ENCODE data around the gene CD7. TPM values are rescaled to one million over a fixed set of nuclear protein-coding genes. Genes with fewer than 3 reads are reported as not detected.

Gene CD7
- total and polyA plus RNA-seq, 2 donors (not counting 1 experiment from before 2014, with no cell fraction given) = 0.67 to 1.3 TPM

GRCh38 chr17:82344175-82344907, 26.9 kb upstream of the CD7 start:
- H3K36me3 ChIP-seq (replicated peaks in 1 of 2; ENCODE audit: control extremely low read depth in 1 of 2, control insufficient read depth in 1 of 2, extremely low read depth in 1 of 2, insufficient read depth in 2 of 2, low read length in 1 of 2) = no peaks in the 10 kb centered on the region
- H3K4me2 ChIP-seq (replicated peaks; ENCODE audit: low read depth, low read length, poor library complexity, severe bottlenecking) = no peak overlapping the region
- no peaks in the 10 kb centered on the region for H3K9me3 Mint-ChIP-seq (ENCODE audit: insufficient read depth)
- no peak overlapping the region for H2AFZ ChIP-seq (ENCODE audit: insufficient read depth, low read depth, low read length, poor library complexity, severe bottlenecking)
- TF ChIP-seq EZH2 (IDR thresholded peaks at IDR 0.05; ENCODE audit: borderline replicate concordance, insufficient read depth, low read depth, low read length, poor library complexity, severe bottlenecking) = no peak
- no peak overlapping the region for H3K27ac Mint-ChIP-seq
- H3K79me2 ChIP-seq (ENCODE audit: control insufficient read depth, insufficient read depth, low read length) = no peaks in the 10 kb centered on the region
- WGBS (ENCODE audit: insufficient coverage) = 76% methylated on average over 20 of the region's 24 CpGs
- H3K27ac ChIP-seq (ENCODE audit: low read length in 2 of 2) = no peak overlapping the region
- peaks cover 0 to 14% (median 0%) of the 10 kb centered on the region in 4 experiments for H3K27me3 ChIP-seq (replicated peaks in 1 of 4; ENCODE audit: control extremely low read depth in 1 of 4, control insufficient read depth in 3 of 4, insufficient read depth in 4 of 4, low read length in 3 of 4)
- no peak overlapping the region for H3K4me3 ChIP-seq (ENCODE audit: control extremely low read depth in 1 of 5, extremely low read depth in 1 of 5, insufficient read depth in 1 of 5, low read depth in 2 of 5, low read length in 4 of 5)
- ATAC-seq (ENCODE audit: low read depth) (no peak), DNase-seq (no peak)
- intact Hi-C loops (cut with micrococcal nuclease) = no loop called here
- ChIA-PET CTCF (interaction anchor here (0.7 to 1.7 kb wide), 4 partner anchors 9 to 209 kb away, joined by 3 to 6 read pairs (median 3); no protein-coding TSS in a partner anchor), POLR2A (no interaction called here)
- H3K9me3 ChIP-seq (ENCODE audit: control extremely low read depth in 1 of 3, control insufficient read depth in 2 of 3, insufficient read depth in 1 of 3, low read length in 2 of 3) = peaks cover 0 to 5% (median 0%) of the 10 kb centered on the region in 3 donors
- H3K27me3 Mint-ChIP-seq = peaks cover 11% of the 10 kb centered on the region
- H3K9ac ChIP-seq (ENCODE audit: low read length) = no peak overlapping the region
- H3K4me3 Mint-ChIP-seq = no peak overlapping the region
- H3K4me1 Mint-ChIP-seq = peaks cover 6% of the 10 kb centered on the region
- H4K20me1 ChIP-seq (ENCODE audit: control insufficient read depth, insufficient read depth, low read length, poor library complexity, severe bottlenecking) = no peaks in the 10 kb centered on the region
- H3K4me1 ChIP-seq (ENCODE audit: control insufficient read depth in 2 of 2, insufficient read depth in 2 of 2, low read length in 2 of 2) = peaks cover 4% of the 10 kb centered on the region in 2 donors

GRCh38 chr17:82343560-82343959, 26.2 kb upstream of the CD7 start:
- ChIA-PET CTCF (interaction anchor here (0.7 to 1.7 kb wide), 3 partner anchors 9 to 210 kb away, joined by 3 to 6 read pairs (median 3); no protein-coding TSS in a partner anchor), POLR2A (no interaction called here)
- H3K4me1 ChIP-seq (ENCODE audit: control insufficient read depth in 2 of 2, insufficient read depth in 2 of 2, low read length in 2 of 2) = peaks cover 4% of the 10 kb centered on the region in 2 donors
- H4K20me1 ChIP-seq (ENCODE audit: control insufficient read depth, insufficient read depth, low read length, poor library complexity, severe bottlenecking) = no peaks in the 10 kb centered on the region
- H3K9ac ChIP-seq (ENCODE audit: low read length) = no peak overlapping the region
- intact Hi-C loops (cut with micrococcal nuclease) = no loop called here
- peaks cover 13% of the 10 kb centered on the region for H3K27me3 Mint-ChIP-seq
- H3K4me3 Mint-ChIP-seq = no peak overlapping the region
- H3K27ac Mint-ChIP-seq = no peak overlapping the region
- DNase-seq (no peak), ATAC-seq (ENCODE audit: low read depth) (no peak)
- no peaks in the 10 kb centered on the region for H3K9me3 Mint-ChIP-seq (ENCODE audit: insufficient read depth)
- H3K79me2 ChIP-seq (ENCODE audit: control insufficient read depth, insufficient read depth, low read length) = no peaks in the 10 kb centered on the region
- peaks cover 0 to 5% (median 0%) of the 10 kb centered on the region in 3 donors for H3K9me3 ChIP-seq (ENCODE audit: control extremely low read depth in 1 of 3, control insufficient read depth in 2 of 3, insufficient read depth in 1 of 3, low read length in 2 of 3)
- H3K4me3 ChIP-seq (ENCODE audit: control extremely low read depth in 1 of 5, extremely low read depth in 1 of 5, insufficient read depth in 1 of 5, low read depth in 2 of 5, low read length in 4 of 5) = no peak overlapping the region
- H3K36me3 ChIP-seq (replicated peaks in 1 of 2; ENCODE audit: control extremely low read depth in 1 of 2, control insufficient read depth in 1 of 2, extremely low read depth in 1 of 2, insufficient read depth in 2 of 2, low read length in 1 of 2) = no peaks in the 10 kb centered on the region
- WGBS (ENCODE audit: insufficient coverage) = 82% methylated on average over 4 of the region's 5 CpGs
- no peak overlapping the region for H3K27ac ChIP-seq (ENCODE audit: low read length in 2 of 2)
- H3K4me2 ChIP-seq (replicated peaks; ENCODE audit: low read depth, low read length, poor library complexity, severe bottlenecking) = no peak overlapping the region
- peaks cover 0 to 12% (median 0%) of the 10 kb centered on the region in 4 experiments for H3K27me3 ChIP-seq (replicated peaks in 1 of 4; ENCODE audit: control extremely low read depth in 1 of 4, control insufficient read depth in 3 of 4, insufficient read depth in 4 of 4, low read length in 3 of 4)
- TF ChIP-seq EZH2 (IDR thresholded peaks at IDR 0.05; ENCODE audit: borderline replicate concordance, insufficient read depth, low read depth, low read length, poor library complexity, severe bottlenecking) (no peak), CTCF (IDR thresholded peaks at IDR 0.05) (no peak)
- peaks cover 6% of the 10 kb centered on the region for H3K4me1 Mint-ChIP-seq
- no peak overlapping the region for H2AFZ ChIP-seq (ENCODE audit: insufficient read depth, low read depth, low read length, poor library complexity, severe bottlenecking)
